RWPE1 (cell line): ENCODE measurements around the gene MDK.

Experiments used
- CTCF ChIA-PET: fragments of 350-600 bp; sonication (Branson Sonifier 250); formaldehyde crosslinking; extraction: SDS; loops from one replicate; lab custom pipeline; 2021; lab: Yijun Ruan, JAX
- POLR2A ChIA-PET: fragments of 400-600 bp; formaldehyde crosslinking; extraction: SDS; loops from one replicate; lab custom pipeline; 2020; ENCODE audit warnings: antibody characterized with exemption; ENCODE audit not compliant: low non-redundant PET; lab: Yijun Ruan, JAX
- DNase-seq: peaks from one replicate; pipeline ENCODE4 v3.0.0; 2012; ENCODE audit warnings: low spot score
- H3K27ac ChIP-seq: fragments of 450-650 bp; 2 replicates; pipeline ENCODE4 v1.5.1; 2017
- CTCF ChIP-seq: fragments of 450-650 bp; conservative IDR thresholded peaks from 2 replicates; pipeline ENCODE4 v1.5.1; 2017; ENCODE audit warnings: low read depth, mild to moderate bottlenecking

MDK gene

GRCh38 chr11:46407635-46408034 is 26.2 kb downstream of the MDK start:
- H3K27ac ChIP-seq, result no peak overlapping the region
- no peak for DNase-seq
- CTCF ChIA-PET, result interaction anchor here (1.2 kb wide), 1 partner anchor 15 kb away, joined by 6 read pairs; no protein-coding TSS in a partner anchor
- POLR2A ChIA-PET, result no interaction called here
- TF ChIP-seq CTCF, result no peak

- no peak overlapping the region for H3K27ac ChIP-seq
- DNase-seq, result no peak
- POLR2A ChIA-PET, result no interaction called here
- TF ChIP-seq CTCF, result no peak
- CTCF ChIA-PET, result interaction anchor here (0.6 to 1.2 kb wide), 4 partner anchors 16 to 620 kb away, joined by 4 to 6 read pairs (median 5); no protein-coding TSS in a partner anchor
These were observed 27.0 kb downstream of the MDK start for GRCh38 chr11:46408407-46408986.

DNA sequence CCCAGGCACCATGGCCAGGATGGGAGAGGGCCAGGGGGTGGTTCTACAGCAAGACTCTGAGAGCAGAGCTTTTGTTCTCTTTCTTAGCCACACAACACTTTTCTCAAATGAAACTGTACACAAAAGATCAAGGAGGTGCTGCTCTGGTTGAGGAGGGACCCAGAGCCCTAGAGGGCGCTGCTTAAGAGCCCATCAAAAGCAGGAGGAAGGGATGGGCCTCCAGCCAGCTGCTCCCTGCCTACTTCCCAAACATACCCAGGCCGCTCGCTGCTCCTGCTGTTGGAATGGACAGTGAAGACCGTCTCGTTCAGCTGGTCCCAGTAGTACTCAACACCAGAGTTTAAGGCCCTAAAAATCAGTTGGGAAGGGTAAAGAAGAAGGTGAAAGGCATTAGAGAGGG is 28.6 kb downstream of the MDK start:
- TF ChIP-seq CTCF, result no peak
- no peak for DNase-seq
- peak overlapping the region; percentile 46; the same call in 1 of the 2 replicates for H3K27ac ChIP-seq
- ChIA-PET POLR2A (no interaction called here), CTCF (interaction anchor here (0.7 to 1.1 kb wide), 2 partner anchors 119 to 1304 kb away, joined by 3 to 5 read pairs; no protein-coding TSS in a partner anchor)

- CTCF ChIA-PET, result interaction anchor here (0.5 kb wide), 2 partner anchors 31 to 45 kb away, joined by 3 to 4 read pairs; no protein-coding TSS in a partner anchor
- 0 out of 2 replicates have a peak overlapping the region, but pooled peaks have one; percentile 23 for H3K27ac ChIP-seq
- no peak for TF ChIP-seq CTCF
- DNase-seq, result no peak
- POLR2A ChIA-PET, result no interaction called here
These were observed 32.4 kb downstream of the MDK start for GRCh38 chr11:46413760-46414465.

GRCh38 chr11:46414466-46414796 is 33.0 kb downstream of the MDK start:
- POLR2A ChIA-PET, result no interaction called here

GRCh38 chr11:46414879-46415278 is 33.4 kb downstream of the MDK start:
- ChIA-PET CTCF (no interaction called here), POLR2A (no interaction called here)
- DNase-seq, result no peak
- no peak for TF ChIP-seq CTCF
- no peak overlapping the region for H3K27ac ChIP-seq

More at GRCh38 chr11:46414466-46414796, 33.0 kb downstream of the MDK start:
- CTCF ChIA-PET, result no interaction called here
- no peak for TF ChIP-seq CTCF
- DNase-seq, result no peak
- no peak overlapping the region for H3K27ac ChIP-seq
